Activated T-cell treated with anti-CD3 and anti-CD28 coated beads for 24 hours (primary cell): ENCODE data around the gene HOXD13.

Source experiments
- DNase-seq: peaks from one replicate; pipeline ENCODE4 v3.0.0-alpha.2; 2020; ENCODE audit warnings: low read depth

Gene HOXD13

DNA sequence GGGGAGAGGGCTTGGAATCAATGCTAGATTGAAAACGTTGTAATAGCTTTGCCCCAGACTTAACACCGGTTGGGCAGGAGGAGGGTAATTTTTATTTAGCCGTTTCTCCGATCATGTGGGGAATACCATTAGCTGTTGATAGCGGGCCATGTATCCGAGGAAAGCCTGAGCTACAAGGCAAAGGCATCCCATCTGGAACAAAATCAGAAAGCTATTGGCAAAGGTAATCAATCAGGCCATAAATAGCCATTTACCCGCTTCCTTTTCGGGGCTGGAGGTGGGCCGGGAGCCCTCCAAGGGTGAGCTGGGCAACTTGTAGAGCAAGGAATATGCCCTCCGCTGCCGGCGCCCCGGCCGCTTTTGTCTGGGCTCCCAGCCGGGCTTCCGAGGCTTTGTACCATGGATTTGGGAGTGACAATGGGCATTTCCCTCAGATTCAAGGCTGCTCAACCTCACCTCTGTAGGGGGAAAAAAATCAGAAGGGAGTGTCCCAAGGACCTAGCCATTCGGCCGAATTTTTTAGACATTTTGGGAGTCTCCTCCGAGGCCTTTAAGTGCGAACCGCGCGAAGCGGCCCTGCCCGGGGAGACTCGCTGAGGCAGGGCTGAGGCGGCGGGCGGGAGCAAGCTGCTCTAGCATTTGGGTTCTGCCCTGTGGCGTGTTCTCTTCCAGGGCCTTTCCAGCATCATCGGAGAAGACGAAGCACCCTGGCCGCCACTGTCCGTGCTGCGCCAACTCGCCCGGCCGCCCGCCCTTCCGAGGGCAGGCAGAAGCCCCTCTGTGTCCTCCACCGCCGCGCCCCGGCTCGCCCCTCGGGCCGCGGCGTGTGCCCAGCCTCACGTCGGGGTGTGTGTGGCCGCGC, 28.9 kb downstream of the HOXD13 start:
- DNase-seq, result no peak

DNA sequence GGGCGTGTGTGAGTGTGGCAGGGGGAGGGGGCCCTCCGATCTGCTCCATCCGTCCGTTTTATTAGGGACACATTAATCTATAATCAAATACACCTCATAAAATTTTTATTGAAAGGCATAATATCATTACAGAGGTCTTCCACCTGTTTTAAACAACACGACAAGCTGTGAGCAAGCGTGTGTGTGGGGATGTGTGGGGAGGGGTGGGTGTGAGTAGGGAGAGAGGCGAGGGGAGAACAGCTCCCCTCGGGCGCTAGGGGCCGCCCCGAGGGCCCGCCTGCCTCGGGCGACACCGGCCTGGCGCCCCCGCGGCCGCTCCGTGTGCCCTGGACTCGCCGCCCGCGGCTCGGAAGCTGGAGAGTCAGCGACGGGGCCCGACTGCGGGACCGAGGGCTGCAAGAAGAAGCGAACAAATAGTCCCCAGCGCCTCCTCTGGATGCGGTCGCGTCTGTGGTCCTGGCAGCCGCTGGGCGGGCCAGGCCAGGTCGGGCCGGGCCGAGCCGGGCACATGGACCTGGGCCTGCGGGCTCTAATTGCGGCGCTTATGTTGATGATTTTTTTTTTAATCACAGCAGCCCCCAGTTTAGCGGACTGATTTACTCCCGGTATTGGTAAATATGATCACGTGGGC, 29.6 kb downstream of the HOXD13 start:
- DNase-seq, result no peak

- no peak for DNase-seq
These were observed 30.3 kb downstream of the HOXD13 start, which contains the start of gene HOXD9 for GRCh38 chr2:176122683-176123410. Gene HOXD9 (plus strand): TSS chr2:176122719. CDS start chr2:176122769, 50 bp downstream.

GRCh38 chr2:176123411-176124109, 31.0 kb downstream of the HOXD13 start:
- no peak for DNase-seq

- no peak for DNase-seq
These were observed 31.8 kb downstream of the HOXD13 start for GRCh38 chr2:176124110-176124946.

GRCh38 chr2:176124947-176125771, 32.6 kb downstream of the HOXD13 start:
- DNase-seq, result no peak

DNA sequence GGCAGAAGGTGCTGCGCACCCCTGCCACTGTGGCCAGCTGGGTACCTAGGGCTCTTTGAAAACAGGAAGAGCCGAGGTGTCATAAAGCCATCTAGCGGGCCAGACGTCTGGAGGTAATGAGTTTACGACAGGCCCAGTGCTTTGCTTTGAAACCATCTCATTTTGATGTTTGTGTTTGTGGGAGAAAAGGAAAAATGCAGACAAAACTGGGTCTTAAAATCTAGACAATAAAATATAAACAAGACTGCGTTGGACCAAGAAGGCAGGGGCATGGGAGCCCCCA, 33.2 kb downstream of the HOXD13 start:
- no peak for DNase-seq

- peak; percentile 55 for DNase-seq
These were observed 34.6 kb downstream of the HOXD13 start for GRCh38 chr2:176126929-176127773.

DNA sequence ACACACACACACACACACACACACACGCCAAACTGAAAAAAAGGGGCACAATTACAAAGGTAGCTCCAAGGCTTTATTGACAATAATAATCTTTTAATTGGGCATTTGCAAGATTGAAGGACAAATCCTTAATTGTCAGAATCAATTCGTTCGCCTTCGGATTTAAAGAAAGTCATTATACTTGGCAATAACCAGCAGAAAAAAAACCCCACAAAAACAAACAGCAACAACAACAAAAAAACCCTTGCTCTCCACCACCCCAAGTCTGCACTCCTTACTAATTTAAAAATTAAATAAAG, 35.2 kb downstream of the HOXD13 start:
- no peak for DNase-seq

DNA sequence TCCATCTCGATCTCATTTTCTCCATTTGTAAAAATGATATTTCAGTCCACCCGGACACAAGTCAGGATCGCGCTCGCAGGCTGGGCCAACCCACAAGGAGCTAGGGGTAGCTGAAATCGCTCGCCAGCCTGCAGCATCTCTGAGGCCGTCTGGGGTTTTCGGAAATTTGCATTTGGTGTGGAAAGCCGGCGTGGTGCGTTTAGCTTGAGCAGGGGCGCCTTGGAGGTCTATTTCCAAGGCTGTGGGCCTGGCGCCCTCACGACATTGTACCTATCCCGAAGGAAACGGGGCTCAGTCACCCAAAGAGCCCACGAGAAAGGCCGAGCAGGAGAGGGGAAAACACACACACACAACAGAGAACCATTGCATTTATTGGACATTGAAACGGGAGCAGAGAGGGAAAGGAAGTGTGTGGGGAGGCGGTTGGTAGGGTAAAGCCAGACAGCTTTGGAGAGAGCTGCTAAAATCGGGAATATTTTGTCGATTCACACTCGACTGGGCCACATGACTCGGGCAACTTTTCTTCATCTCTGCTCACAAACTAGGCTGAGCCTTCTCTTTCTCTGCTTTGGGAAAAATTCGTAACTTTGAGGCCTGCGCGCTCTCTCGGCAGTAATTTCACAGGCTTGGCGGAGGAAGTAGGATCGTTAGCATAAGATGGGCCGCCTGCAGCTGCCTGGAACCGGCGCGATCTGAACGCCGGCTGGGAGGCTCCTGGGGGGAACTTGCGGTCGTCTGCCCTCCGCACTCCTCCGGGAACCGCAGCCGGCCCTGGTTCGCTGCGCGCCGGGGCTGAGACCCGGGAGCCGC, 35.9 kb downstream of the HOXD13 start:
- DNase-seq, result no peak

DNA sequence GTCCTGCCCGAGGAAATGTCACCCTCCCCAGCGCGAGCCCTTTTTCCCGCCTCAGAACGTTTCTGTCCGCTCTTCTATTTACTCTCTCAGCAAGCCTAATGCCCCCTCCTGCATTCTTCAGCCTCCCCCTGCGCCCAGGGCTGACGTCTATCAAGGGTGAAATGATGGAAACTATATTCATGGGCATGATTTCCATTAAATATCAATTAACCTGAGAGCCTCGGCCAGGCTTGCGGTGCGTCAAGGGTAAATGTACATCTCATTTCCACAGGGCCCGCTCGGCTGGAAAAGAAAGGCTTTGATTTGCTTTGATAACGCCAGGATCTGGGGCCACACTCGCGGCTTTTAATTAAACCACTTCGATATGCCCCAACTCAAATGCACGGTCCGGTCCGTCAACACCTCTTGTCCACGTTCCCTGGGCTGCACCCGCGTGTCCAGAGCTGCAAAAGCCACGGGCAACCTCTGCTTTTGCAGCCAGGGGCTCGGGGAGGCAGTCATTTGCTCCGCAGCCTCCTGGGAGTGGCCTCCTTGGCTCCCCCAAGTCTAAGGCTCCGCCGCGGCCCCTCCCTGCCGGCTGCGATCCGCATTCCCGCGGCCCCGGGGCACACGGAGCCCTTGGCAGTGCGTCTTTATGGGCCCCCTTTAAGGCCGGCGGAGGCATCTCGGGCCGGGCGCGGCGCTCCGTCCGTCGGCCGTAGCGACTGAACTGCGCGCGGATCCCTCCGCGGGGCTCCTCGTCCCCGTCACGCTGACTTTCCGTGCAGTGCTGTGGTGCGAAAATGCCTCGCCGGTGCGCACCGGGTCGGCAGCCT, 36.7 kb downstream of the HOXD13 start, which contains the start of gene HOXD8:
HOXD8 (plus strand) TSS at position 724 of the 815 bp plus-strand sequence. CDS start 662 bp downstream, outside the sequence.
- no peak for DNase-seq

- no peak for DNase-seq
These were observed 37.3 kb downstream of the HOXD13 start for GRCh38 chr2:176129813-176130146.

GRCh38 chr2:176130147-176130956, 37.8 kb downstream of the HOXD13 start:
- no peak for DNase-seq

GRCh38 chr2:176130957-176131847, 38.7 kb downstream of the HOXD13 start:
- DNase-seq, result no peak

DNA sequence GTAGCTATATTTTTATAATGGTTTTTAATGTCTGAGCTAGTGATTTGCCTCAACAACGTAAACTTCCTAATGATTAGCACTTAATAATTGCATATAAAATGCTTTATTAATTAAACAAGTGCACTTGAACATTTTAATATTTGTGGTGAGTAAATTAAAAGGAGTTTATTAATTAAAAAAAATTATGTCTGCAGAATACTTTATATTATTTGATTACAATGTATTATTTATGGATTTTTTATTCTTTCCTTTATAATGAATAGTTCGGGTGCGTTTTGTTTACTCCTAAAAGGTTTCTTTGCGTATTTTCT, 39.3 kb downstream of the HOXD13 start:
- no peak for DNase-seq
